Measurements from ENCODE around the gene CDC42BPA. TPM values are rescaled to one million over a fixed set of nuclear protein-coding genes. Genes with fewer than 3 reads are reported as not detected.

Gene CDC42BPA
- total and polyA plus RNA-seq, 2 of the 13 experiments (the other 11 are each of a cell fraction or from before 2014, with no cell fraction given) = 6.5 to 16.0 TPM

GRCh38 chr1:226973898-226974543 lies 344.3 kb downstream of the CDC42BPA start (continued):
- no peak for TF ChIP-seq ZNF512 (CRISPR knock-in tag; IDR thresholded peaks at IDR 0.05)
- TF ChIP-seq ZNF570 (CRISPR knock-in tag; IDR thresholded peaks at IDR 0.05; ENCODE audit: borderline replicate concordance) = no peak
- no peak for TF ChIP-seq IKZF4 (CRISPR knock-in tag; IDR thresholded peaks at IDR 0.05; ENCODE audit: borderline replicate concordance, low read depth, not compliant biosample characterization)
- TF ChIP-seq KAT8 (CRISPR knock-in tag; IDR thresholded peaks at IDR 0.05) = 0 out of 2 replicates have a peak, but pooled peaks have one; percentile 4
- no peak for TF ChIP-seq USF2 (IDR thresholded peaks at IDR 0.05; ENCODE audit: low read depth, low read length)
- peak; percentile 48; the same call in 1 of the 2 replicates for TF ChIP-seq USF2 (CRISPR knock-in tag; IDR thresholded peaks at IDR 0.05; ENCODE audit: borderline replicate concordance)
- TF ChIP-seq, protein P1, sequence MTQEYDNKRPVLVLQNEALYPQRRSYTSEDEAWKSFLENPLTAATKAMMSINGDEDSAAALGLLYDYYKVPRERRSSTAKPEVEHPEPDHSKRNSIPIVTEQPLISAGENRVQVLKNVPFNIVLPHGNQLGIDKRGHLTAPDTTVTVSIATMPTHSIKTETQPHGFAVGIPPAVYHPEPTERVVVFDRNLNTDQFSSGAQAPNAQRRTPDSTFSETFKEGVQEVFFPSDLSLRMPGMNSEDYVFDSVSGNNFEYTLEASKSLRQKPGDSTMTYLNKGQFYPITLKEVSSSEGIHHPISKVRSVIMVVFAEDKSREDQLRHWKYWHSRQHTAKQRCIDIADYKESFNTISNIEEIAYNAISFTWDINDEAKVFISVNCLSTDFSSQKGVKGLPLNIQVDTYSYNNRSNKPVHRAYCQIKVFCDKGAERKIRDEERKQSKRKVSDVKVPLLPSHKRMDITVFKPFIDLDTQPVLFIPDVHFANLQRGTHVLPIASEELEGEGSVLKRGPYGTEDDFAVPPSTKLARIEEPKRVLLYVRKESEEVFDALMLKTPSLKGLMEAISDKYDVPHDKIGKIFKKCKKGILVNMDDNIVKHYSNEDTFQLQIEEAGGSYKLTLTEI (CRISPR knock-in tag; conservative IDR thresholded peaks at IDR 0.05) = no peak
- TF ChIP-seq ZNF337 (CRISPR knock-in tag; IDR thresholded peaks at IDR 0.05; ENCODE audit: borderline replicate concordance, low read depth) = no peak
- TF ChIP-seq ATM (IDR thresholded peaks at IDR 0.05; ENCODE audit: borderline replicate concordance) = no peak
- TF ChIP-seq KMT2A (CRISPR knock-in tag; IDR thresholded peaks at IDR 0.05) = no peak
- TF ChIP-seq KLF12 (CRISPR knock-in tag; IDR thresholded peaks at IDR 0.05; ENCODE audit: borderline replicate concordance) = no peak
- no peak; the same call in 1 of the 2 replicates for TF ChIP-seq ZNF556 (CRISPR knock-in tag; IDR thresholded peaks at IDR 0.05; ENCODE audit: borderline replicate concordance)
- TF ChIP-seq KDM4B (CRISPR knock-in tag; IDR thresholded peaks at IDR 0.05) = no peak
- TF ChIP-seq, protein P2, sequence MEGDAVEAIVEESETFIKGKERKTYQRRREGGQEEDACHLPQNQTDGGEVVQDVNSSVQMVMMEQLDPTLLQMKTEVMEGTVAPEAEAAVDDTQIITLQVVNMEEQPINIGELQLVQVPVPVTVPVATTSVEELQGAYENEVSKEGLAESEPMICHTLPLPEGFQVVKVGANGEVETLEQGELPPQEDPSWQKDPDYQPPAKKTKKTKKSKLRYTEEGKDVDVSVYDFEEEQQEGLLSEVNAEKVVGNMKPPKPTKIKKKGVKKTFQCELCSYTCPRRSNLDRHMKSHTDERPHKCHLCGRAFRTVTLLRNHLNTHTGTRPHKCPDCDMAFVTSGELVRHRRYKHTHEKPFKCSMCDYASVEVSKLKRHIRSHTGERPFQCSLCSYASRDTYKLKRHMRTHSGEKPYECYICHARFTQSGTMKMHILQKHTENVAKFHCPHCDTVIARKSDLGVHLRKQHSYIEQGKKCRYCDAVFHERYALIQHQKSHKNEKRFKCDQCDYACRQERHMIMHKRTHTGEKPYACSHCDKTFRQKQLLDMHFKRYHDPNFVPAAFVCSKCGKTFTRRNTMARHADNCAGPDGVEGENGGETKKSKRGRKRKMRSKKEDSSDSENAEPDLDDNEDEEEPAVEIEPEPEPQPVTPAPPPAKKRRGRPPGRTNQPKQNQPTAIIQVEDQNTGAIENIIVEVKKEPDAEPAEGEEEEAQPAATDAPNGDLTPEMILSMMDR (CRISPR knock-in tag; IDR thresholded peaks at IDR 0.05) = peak; percentile 22
- no peak for TF ChIP-seq ZNF841 (CRISPR knock-in tag; IDR thresholded peaks at IDR 0.05; ENCODE audit: borderline replicate concordance)
- TF ChIP-seq ZNF75D (CRISPR knock-in tag; IDR thresholded peaks at IDR 0.05; ENCODE audit: borderline replicate concordance) = no peak
- TF ChIP-seq TBX2 (CRISPR knock-in tag; IDR thresholded peaks at IDR 0.05; ENCODE audit: borderline replicate concordance) = peak; percentile 65; the same call in 1 of the 2 replicates
- peak; percentile 23; the same call in 1 of the 2 replicates for TF ChIP-seq CEBPB (IDR thresholded peaks at IDR 0.05; ENCODE audit: borderline replicate concordance, low read depth, low read length)
